Spleen (tissue), 11 donors: ENCODE data around the gene THAP9. TPM values are rescaled to one million over a fixed set of nuclear protein-coding genes. Genes with fewer than 3 reads are reported as not detected.

ENCODE experiments used
- DNase-seq: peaks from one replicate; pipeline ENCODE4 v3.0.0-alpha.2; 2020
- H3K27ac ChIP-seq, 8 donors: fragments of 200-600 bp; sonication (generic) in 7 of 8; 1 replicate in 4 of 8; 2 replicates in 4 of 8; pipeline versions ENCODE4 v1.5.0 to v1.8.0; 2016 to 2021; ENCODE audit warnings: inconsistent platforms in 4 of 8, mild to moderate bottlenecking in 4 of 8, moderate library complexity in 1 of 8
- H3K27me3 ChIP-seq, 7 donors: fragments of 200-600 bp; sonication (generic) in 6 of 7; replicated peaks in 1 of 7; 1 replicate in 4 of 7; 2 replicates in 3 of 7; pipeline versions ENCODE4 v1.5.0 to v1.8.0; 2016 to 2021; ENCODE audit warnings: inconsistent platforms in 3 of 7, mild to moderate bottlenecking in 1 of 7
- H3K36me3 ChIP-seq, 6 donors: fragments of 200-600 bp; sonication (generic) in 5 of 6; 1 replicate in 4 of 6; 2 replicates in 2 of 6; pipeline versions ENCODE4 v1.5.0 to v1.8.0; 2016 to 2021; ENCODE audit warnings: inconsistent platforms in 2 of 6
- H3K4me1 ChIP-seq, 6 donors: fragments of 200-600 bp; sonication (generic) in 5 of 6; 1 replicate in 3 of 6; 2 replicates in 3 of 6; pipeline versions ENCODE4 v1.5.0 to v1.8.0; 2016 to 2021; ENCODE audit warnings: inconsistent platforms in 3 of 6
- H3K4me3 ChIP-seq, 8 donors: fragments of 200-600 bp; sonication (generic) in 7 of 8; 1 replicate in 4 of 8; 2 replicates in 4 of 8; pipeline versions ENCODE4 v1.5.0 to v1.8.0; 2016 to 2021; ENCODE audit warnings: inconsistent platforms in 4 of 8, mild to moderate bottlenecking in 4 of 8, moderate library complexity in 2 of 8
- H3K9me3 ChIP-seq, 8 donors: fragments of 200-600 bp; sonication (generic) in 7 of 8; 1 replicate in 4 of 8; 2 replicates in 4 of 8; pipeline versions ENCODE4 v1.5.0 to v1.8.0; 2016 to 2021; ENCODE audit warnings: inconsistent platforms in 4 of 8
- POLR2A ChIP-seq, 3 donors: fragments of 450-650 bp; IDR thresholded peaks; one replicate each; pipeline ENCODE4 v1.5.1; 2017; ENCODE audit warnings: antibody characterized with exemption in 3 of 3, mild to moderate bottlenecking in 1 of 3
- POLR2AphosphoS5 ChIP-seq, 3 donors: sonication (generic); formaldehyde crosslinking; IDR thresholded peaks; one replicate each; pipeline ENCODE4 v1.5.1; 2017; ENCODE audit warnings: antibody characterized with exemption in 3 of 3
- WGBS, 5 donors: extraction: QIAGEN DNeasy Blood & Tissue Kit in 3 of 5; methylation state at CpG; one replicate each; pipeline versions ENCODE4 v1.1.5 to v1.1.7; 2013 to 2018; 5-methylcytosine and 5-hydroxymethylcytosine counted together
- intact Hi-C: fragments of 100-400 bp; cut with DNase I; formaldehyde crosslinking; loops from one replicate; pipeline ENCODE4 v1.15.0; 2023; ENCODE audit warnings: low total_unique reads
- polyA plus RNA-seq, 3 donors: library from polyadenylated mRNA; stranded (reverse); fragments of 200-250 nt; gene quantifications; one replicate each; pipeline ENCODE4 v1.2.1, GENCODE V29; 2013
- total RNA-seq, 7 donors: library from RNA; depleted of rRNA in 3 of 7; stranded (reverse); fragments of >200 nt in 3 of 7; fragmentation: NEBNext Ultra II Directional in 4 of 7; extraction: Animal tissue kit (Norgen Biotek cat#: 25700) in 4 of 7; gene quantifications; one replicate each; pipeline versions ENCODE4 v1.1.0 to v1.2.1, GENCODE V29; 2016 to 2021
- TF ChIP-seq, protein P1 (sequence below), 11 experiments: fragments of 200-600 bp in 7 of 11; fragments of 450-650 bp in 4 of 11; sonication (generic) in 4 of 11; IDR thresholded peaks in 8 of 11; conservative IDR thresholded peaks in 3 of 11; 1 replicate in 7 of 11; 2 replicates in 4 of 11; pipeline versions ENCODE4 v1.4.0 to v1.8.0; 2016 to 2021; ENCODE audit warnings: antibody characterized with exemption in 11 of 11, inconsistent platforms in 4 of 11, mild to moderate bottlenecking in 1 of 11
- donor health status: healthy with polysubstance abuse.
- donor health status: DM: no; HTN: no; CAD: no; lungs with moderate emphysema.
- donor health status: DM: no; HTN: no; CAD: no.
- donor health status: Bipolar disorder and iron deficiency.
- donor health status: healthy.
- donor health status: DM: no; HTN: no; CAD: no.
- donor health status: DM: yes; HTN: yes; CAD: no.

THAP9 gene
- total and polyA plus RNA-seq, 10 donors = 1.8 to 8.1 (median 3.2) TPM

DNA sequence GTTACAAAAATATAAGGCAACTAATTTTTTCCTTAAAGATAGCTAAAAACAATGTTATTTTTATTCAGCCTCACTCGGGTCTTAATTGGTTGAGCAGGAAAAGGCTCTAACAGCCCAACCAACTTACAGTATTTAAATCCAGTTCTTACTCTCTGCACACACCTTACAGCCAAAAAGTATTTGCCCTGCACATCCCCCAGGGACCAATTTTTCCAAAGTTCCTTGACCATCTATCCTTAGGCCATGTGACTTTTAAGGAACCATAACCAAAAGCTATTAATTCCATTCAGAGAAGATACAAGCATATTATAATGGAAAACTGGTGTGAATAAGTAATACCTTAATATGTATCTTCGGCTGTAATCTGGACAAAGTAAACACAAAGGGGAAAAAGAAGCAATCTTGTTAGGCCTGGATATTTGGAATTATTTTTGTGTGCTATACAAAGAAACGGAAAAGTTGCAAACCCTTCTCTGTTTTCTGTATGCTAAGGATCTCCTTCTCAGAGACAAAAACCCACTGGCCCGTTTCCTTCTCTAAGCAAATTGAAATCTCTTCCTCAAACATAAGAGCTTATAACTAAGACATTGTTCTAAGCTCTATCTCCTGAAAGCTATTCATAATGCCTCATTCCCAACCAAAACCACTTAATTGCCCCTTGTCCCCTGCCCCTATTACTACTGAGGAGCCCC lies 1.0 kb upstream of the THAP9 start:
- peaks cover 0 to 35% (median 9%) of the 10 kb centered on the region in 6 donors for H3K36me3 ChIP-seq
- intact Hi-C loops = loop anchor here (10.0 kb wide), 1 partner anchor 115 kb away; the partner anchor contains the start of gene LIN54
- H3K27ac ChIP-seq = peak overlapping the region; percentile 98 to 100 (median 99)
- TF ChIP-seq, protein P1, sequence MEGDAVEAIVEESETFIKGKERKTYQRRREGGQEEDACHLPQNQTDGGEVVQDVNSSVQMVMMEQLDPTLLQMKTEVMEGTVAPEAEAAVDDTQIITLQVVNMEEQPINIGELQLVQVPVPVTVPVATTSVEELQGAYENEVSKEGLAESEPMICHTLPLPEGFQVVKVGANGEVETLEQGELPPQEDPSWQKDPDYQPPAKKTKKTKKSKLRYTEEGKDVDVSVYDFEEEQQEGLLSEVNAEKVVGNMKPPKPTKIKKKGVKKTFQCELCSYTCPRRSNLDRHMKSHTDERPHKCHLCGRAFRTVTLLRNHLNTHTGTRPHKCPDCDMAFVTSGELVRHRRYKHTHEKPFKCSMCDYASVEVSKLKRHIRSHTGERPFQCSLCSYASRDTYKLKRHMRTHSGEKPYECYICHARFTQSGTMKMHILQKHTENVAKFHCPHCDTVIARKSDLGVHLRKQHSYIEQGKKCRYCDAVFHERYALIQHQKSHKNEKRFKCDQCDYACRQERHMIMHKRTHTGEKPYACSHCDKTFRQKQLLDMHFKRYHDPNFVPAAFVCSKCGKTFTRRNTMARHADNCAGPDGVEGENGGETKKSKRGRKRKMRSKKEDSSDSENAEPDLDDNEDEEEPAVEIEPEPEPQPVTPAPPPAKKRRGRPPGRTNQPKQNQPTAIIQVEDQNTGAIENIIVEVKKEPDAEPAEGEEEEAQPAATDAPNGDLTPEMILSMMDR (IDR thresholded peaks at IDR 0.05 in 8 of 11, conservative IDR thresholded peaks at IDR 0.05 in 3 of 11) = no peak
- TF ChIP-seq POLR2A (IDR thresholded peaks at IDR 0.05) (no peak), POLR2AphosphoS5 (IDR thresholded peaks at IDR 0.05) (no peak)
- DNase-seq = no peak
- H3K4me1 ChIP-seq = peaks cover 29 to 58% (median 41%) of the 10 kb centered on the region in 6 donors
- peak overlapping the region; percentile 58 to 83 (median 62) for H3K4me3 ChIP-seq
- 1 to 3% (median 2%) methylated on average over 4 of the region's 4 CpGs for WGBS, 5 donors
- H3K9me3 ChIP-seq = no peaks in the 10 kb centered on the region
- no peaks in the 10 kb centered on the region for H3K27me3 ChIP-seq

DNA sequence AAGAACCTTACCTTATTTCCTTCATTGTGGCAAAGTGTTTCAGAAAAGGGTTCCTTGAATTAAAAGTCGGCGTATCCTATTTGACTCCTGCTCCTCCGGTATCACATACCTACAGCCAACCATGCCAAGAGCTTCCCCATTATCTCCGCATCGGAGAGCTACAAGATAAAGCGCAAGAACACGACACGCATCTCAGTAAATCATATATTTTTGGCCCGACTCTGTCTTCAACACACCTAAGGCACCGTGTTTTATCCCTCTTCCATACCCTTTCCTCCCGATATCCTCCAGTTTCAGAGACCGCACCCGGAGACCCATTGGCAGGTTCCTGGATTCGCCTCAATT lies 497 bp upstream of the THAP9 start:
- no peak for DNase-seq
- Histone ChIP-seq H3K4me3 (peak overlapping the region; percentile 58 to 83 (median 62)), H3K4me1 (peaks cover 29 to 63% (median 42%) of the 10 kb centered on the region in 6 donors), H3K36me3 (peaks cover 0 to 30% (median 6%) of the 10 kb centered on the region in 6 donors), H3K27ac (peak overlapping the region; percentile 98 to 100 (median 99)), H3K9me3 (no peaks in the 10 kb centered on the region), H3K27me3 (no peaks in the 10 kb centered on the region)
- TF ChIP-seq POLR2AphosphoS5 (IDR thresholded peaks at IDR 0.05) (no peak), POLR2A (IDR thresholded peaks at IDR 0.05) (no peak)
- TF ChIP-seq, protein P1 (IDR thresholded peaks at IDR 0.05 in 8 of 11, conservative IDR thresholded peaks at IDR 0.05 in 3 of 11) = no peak
- 0 to 1% (median 1%) methylated on average over 14 of the region's 14 CpGs for WGBS, 5 donors
- intact Hi-C loops = loop anchor here (10.0 kb wide), 1 partner anchor 115 kb away; the partner anchor contains the start of gene LIN54

DNA sequence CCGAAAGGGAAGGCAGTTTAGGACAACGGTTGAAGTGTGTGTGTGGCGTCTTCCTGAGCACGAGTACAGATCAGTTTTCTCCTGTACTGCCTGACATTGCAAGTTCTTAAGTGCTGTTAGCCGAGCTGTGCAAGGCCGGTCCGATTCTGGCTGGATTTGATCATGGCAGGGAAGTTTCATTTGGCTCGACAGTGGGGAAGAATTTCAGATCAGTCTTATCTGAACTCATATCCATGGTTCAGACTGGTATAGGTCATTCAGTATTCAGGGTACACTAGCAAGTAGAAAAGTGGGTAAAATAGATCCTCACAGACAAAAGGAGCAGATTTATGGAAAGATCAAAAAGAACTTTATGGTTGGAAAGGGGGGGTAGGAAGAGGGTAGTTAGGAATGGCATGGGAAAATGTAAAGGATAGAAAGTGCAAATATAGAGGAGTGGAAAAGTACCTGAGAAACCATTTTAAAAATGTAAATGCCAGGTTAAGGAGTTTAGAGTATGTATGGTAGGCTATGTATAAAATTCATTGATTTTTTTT lies 716 bp downstream of the THAP9 start:
- H3K4me3 ChIP-seq = peak overlapping the region; percentile 58 to 83 (median 62)
- H3K4me1 ChIP-seq = peaks cover 29 to 69% (median 42%) of the 10 kb centered on the region in 6 donors
- peak overlapping the region; percentile 98 to 100 (median 99) for H3K27ac ChIP-seq
- 0 to 1% (median 1%) methylated on average over 8 of the region's 8 CpGs for WGBS, 5 donors
- intact Hi-C loops = loop anchor here (10.0 kb wide), 1 partner anchor 114 kb away; the partner anchor contains the start of gene LIN54
- H3K9me3 ChIP-seq = no peaks in the 10 kb centered on the region
- TF ChIP-seq, protein P1 (IDR thresholded peaks at IDR 0.05 in 8 of 11, conservative IDR thresholded peaks at IDR 0.05 in 3 of 11) = no peak
- TF ChIP-seq POLR2A (IDR thresholded peaks at IDR 0.05) (no peak), POLR2AphosphoS5 (IDR thresholded peaks at IDR 0.05) (no peak)
- peaks cover 0 to 19% (median 7%) of the 10 kb centered on the region in 6 donors for H3K36me3 ChIP-seq
- H3K27me3 ChIP-seq = no peaks in the 10 kb centered on the region
- no peak for DNase-seq

DNA sequence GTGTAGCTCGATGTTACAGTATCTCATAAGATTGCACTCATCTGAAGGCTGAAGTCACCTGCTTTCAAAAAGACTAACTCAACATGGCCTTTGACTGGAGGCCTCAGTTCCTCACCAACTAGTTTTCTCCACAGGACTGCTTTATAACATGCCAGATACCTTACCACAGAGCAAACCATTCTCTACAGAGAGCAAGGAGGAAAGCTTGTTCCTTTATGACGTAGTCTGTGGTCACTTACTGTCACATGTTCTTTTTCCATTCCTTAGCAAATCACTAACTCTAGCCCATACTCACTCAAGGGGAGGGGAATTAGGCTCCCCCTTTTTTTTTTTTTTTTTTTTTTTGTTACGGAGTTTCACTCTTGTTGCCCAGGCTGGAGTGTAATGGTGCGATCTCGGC lies 3.2 kb downstream of the THAP9 start:
- no peaks in the 10 kb centered on the region for H3K9me3 ChIP-seq
- H3K27ac ChIP-seq = no peak overlapping the region
- H3K4me1 ChIP-seq = peaks cover 13 to 44% (median 20%) of the 10 kb centered on the region in 6 donors
- no peak for TF ChIP-seq POLR2A (IDR thresholded peaks at IDR 0.05)
- TF ChIP-seq, protein P1 (IDR thresholded peaks at IDR 0.05 in 8 of 11, conservative IDR thresholded peaks at IDR 0.05 in 3 of 11) = no peak
- TF ChIP-seq POLR2AphosphoS5 (IDR thresholded peaks at IDR 0.05) = no peak
- peaks cover 0 to 26% (median 6%) of the 10 kb centered on the region in 6 donors for H3K36me3 ChIP-seq
- 83 to 91% (median 86%) methylated on average over 5 of the region's 5 CpGs for WGBS, 5 donors
- no peak overlapping the region for H3K4me3 ChIP-seq
- DNase-seq = no peak
- no peaks in the 10 kb centered on the region for H3K27me3 ChIP-seq
- intact Hi-C loops = loop anchor here (10.0 kb wide), 1 partner anchor 111 kb away; the partner anchor contains the start of gene LIN54
